IMR-90 (cell line): ENCODE measurements around the gene HELZ. TPM values are rescaled to one million over a fixed set of nuclear protein-coding genes. Genes with fewer than 3 reads are reported as not detected.

Experiments
- ATAC-seq: fragments of 200-7000 bp; cut with Tn5 transposase; 2 replicates; pipeline ENCODE4 v1.9.1; 2020; ENCODE audit warnings: low read depth, mild to moderate bottlenecking, moderate library complexity
- BruUV-seq: library from RNA; stranded (reverse); fragments of 400-500 nt; replicated peaks from 2 replicates; lab custom pipeline; 2021; lab: Mats Ljungman, UMichigan
- CTCF ChIA-PET: fragments of 300-600 bp; formaldehyde crosslinking; extraction: SDS; loops from one replicate; lab custom pipeline; 2021; ENCODE audit warnings: antibody characterized with exemption; lab: Yijun Ruan, JAX
- POLR2A ChIA-PET: fragments of 300-600 bp; sonication (Branson Sonifier 250); formaldehyde crosslinking; loops from one replicate; lab custom pipeline; 2022; ENCODE audit warnings: antibody characterized with exemption; ENCODE audit not compliant: unreplicated experiment; lab: Charles Lee
- DNase-seq: peaks from one replicate; pipeline ENCODE4 v3.0.0; 2013
- H2AFZ ChIP-seq: replicated peaks from 2 replicates; pipeline ENCODE3; 2013; ENCODE audit warnings: low read length, mild to moderate bottlenecking; ENCODE audit not compliant: poor library complexity
- H2AK5ac ChIP-seq: 2 replicates; pipeline ENCODE4 v1.6.1; 2013; ENCODE audit warnings: low read depth, low read length, inconsistent platforms
- H2AK9ac ChIP-seq: replicated peaks from 2 replicates; pipeline ENCODE3; 2013; ENCODE audit warnings: mild to moderate bottlenecking, low read depth, low read length, moderate library complexity; ENCODE audit not compliant: poor library complexity
- H2BK120ac ChIP-seq: 2 replicates; pipeline ENCODE4 v1.6.1; 2013; ENCODE audit warnings: low read depth, low read length, inconsistent platforms
- H2BK15ac ChIP-seq: 3 replicates; pipeline ENCODE4 v1.6.1; 2013; ENCODE audit warnings: low read depth, low read length, inconsistent platforms
- H2BK20ac ChIP-seq: 2 replicates; pipeline ENCODE4 v1.6.1; 2013; ENCODE audit warnings: low read depth, mild to moderate bottlenecking, inconsistent platforms, low read length, moderate library complexity
- H2BK5ac ChIP-seq: 2 replicates; pipeline ENCODE4 v1.6.1; 2013; ENCODE audit warnings: mild to moderate bottlenecking, low read depth, low read length, inconsistent platforms; ENCODE audit not compliant: poor library complexity, severe bottlenecking
- H3K14ac ChIP-seq: replicated peaks from 2 replicates; pipeline ENCODE4 v1.6.1; 2013; ENCODE audit warnings: low read depth, low read length, inconsistent platforms
- H3K18ac ChIP-seq: 2 replicates; pipeline ENCODE4 v1.6.1; 2013; ENCODE audit warnings: low read depth, low read length, control low read depth
- H3K23ac ChIP-seq: 2 replicates; pipeline ENCODE4 v1.6.1; 2013; ENCODE audit warnings: low read depth, low read length, inconsistent platforms
- H3K27ac ChIP-seq: 2 replicates; pipeline ENCODE4 v1.5.1; 2013; ENCODE audit warnings: mild to moderate bottlenecking, control low read depth, low read length; ENCODE audit not compliant: insufficient read depth
- H3K27me3 ChIP-seq: 2 replicates; pipeline ENCODE4 v1.6.1; 2013; ENCODE audit warnings: low read length; ENCODE audit not compliant: control insufficient read depth, insufficient read depth
- H3K36me3 ChIP-seq: 2 replicates; pipeline ENCODE4 v1.6.1; 2013; ENCODE audit warnings: low read length, mixed read lengths; ENCODE audit not compliant: control insufficient read depth, insufficient read depth
- H3K4ac ChIP-seq: 2 replicates; pipeline ENCODE4 v1.6.1; 2013; ENCODE audit warnings: low read depth, low read length, inconsistent platforms
- H3K4me1 ChIP-seq: 2 replicates; pipeline ENCODE4 v1.6.1; 2013; ENCODE audit warnings: low read length, mixed read lengths; ENCODE audit not compliant: control insufficient read depth, insufficient read depth
- H3K4me2 ChIP-seq: 2 replicates; pipeline ENCODE4 v1.6.1; 2013; ENCODE audit warnings: low read depth, mild to moderate bottlenecking, control low read depth, low read length, moderate library complexity
- H3K4me3 ChIP-seq: 2 replicates; pipeline ENCODE4 v1.5.1; 2013; ENCODE audit warnings: low read depth, mild to moderate bottlenecking, control low read depth, low read length, moderate library complexity; ENCODE audit not compliant: insufficient read depth
- H3K56ac ChIP-seq: 2 replicates; pipeline ENCODE4 v1.6.1; 2013; ENCODE audit warnings: low read length, inconsistent platforms; ENCODE audit not compliant: insufficient read depth; ENCODE audit errors: extremely low read depth
- H3K79me1 ChIP-seq, 2 experiments: 2 replicates each; pipeline ENCODE4 v1.6.1; 2013; ENCODE audit warnings: low read length in 2 of 2, inconsistent platforms in 1 of 2, low read depth in 1 of 2
- H3K9ac ChIP-seq: 2 replicates; pipeline ENCODE4 v1.6.1; 2013; ENCODE audit warnings: low read depth, low read length, control low read depth
- H3K9me1 ChIP-seq: 2 replicates; pipeline ENCODE4 v1.6.1; 2013; ENCODE audit warnings: low read length, inconsistent platforms; ENCODE audit not compliant: insufficient read depth
- H3K9me3 ChIP-seq: 2 replicates; pipeline ENCODE4 v1.6.1; 2013; ENCODE audit warnings: low read length; ENCODE audit not compliant: control insufficient read depth, insufficient read depth
- H4K20me1 ChIP-seq: 2 replicates; pipeline ENCODE4 v1.6.1; 2013; ENCODE audit warnings: low read length, inconsistent platforms; ENCODE audit not compliant: insufficient read depth
- H4K5ac ChIP-seq: 2 replicates; pipeline ENCODE4 v1.6.1; 2013; ENCODE audit warnings: mild to moderate bottlenecking, low read depth, low read length, control low read depth
- H4K8ac ChIP-seq, 2 experiments: 2 replicates each; pipeline ENCODE4 v1.6.1; 2013; ENCODE audit warnings: low read depth in 2 of 2, low read length in 2 of 2, control low read depth in 1 of 2, inconsistent platforms in 1 of 2
- H4K91ac ChIP-seq: 2 replicates; pipeline ENCODE4 v1.6.1; 2013; ENCODE audit warnings: low read depth, low read length, inconsistent platforms; ENCODE audit not compliant: insufficient read depth
- BHLHE40 ChIP-seq: fragments of 150-350 bp; IDR thresholded peaks from 2 replicates; pipeline ENCODE4 v1.6.1; 2016; ENCODE audit warnings: mild to moderate bottlenecking, low read depth, low read length
- CEBPB ChIP-seq: IDR thresholded peaks from 2 replicates; pipeline ENCODE4 v1.6.1; 2012; ENCODE audit warnings: low read depth, low read length, improper control_type of control experiment
- CHD1 ChIP-seq: IDR thresholded peaks from 2 replicates; pipeline ENCODE4 v1.6.1; 2012; ENCODE audit warnings: low read depth, low read length, improper control_type of control experiment
- ELK1 ChIP-seq: fragments of 150-350 bp; IDR thresholded peaks from 2 replicates; pipeline ENCODE4 v1.6.1; 2016; ENCODE audit warnings: low read depth, mild to moderate bottlenecking, low read length, moderate library complexity, borderline replicate concordance
- MAFK ChIP-seq: IDR thresholded peaks from 2 replicates; pipeline ENCODE4 v1.6.1; 2012; ENCODE audit warnings: low read depth, low read length, improper control_type of control experiment
- MAZ ChIP-seq: IDR thresholded peaks from 2 replicates; pipeline ENCODE4 v1.6.1; 2012; ENCODE audit warnings: low read depth, mild to moderate bottlenecking, low read length, improper control_type of control experiment, moderate library complexity, borderline replicate concordance
- MXI1 ChIP-seq: IDR thresholded peaks from 2 replicates; pipeline ENCODE4 v1.6.1; 2012; ENCODE audit warnings: low read depth, mild to moderate bottlenecking, low read length, moderate library complexity, borderline replicate concordance
- NFE2L2 ChIP-seq: fragments of 150-350 bp; IDR thresholded peaks from 2 replicates; pipeline ENCODE4 v1.6.1; 2016; ENCODE audit warnings: low read depth, mild to moderate bottlenecking, low read length
- POLR2A ChIP-seq: IDR thresholded peaks from 2 replicates; pipeline ENCODE4 v1.6.1; 2012; ENCODE audit warnings: mild to moderate bottlenecking, low read depth, low read length
- RAD21 ChIP-seq: IDR thresholded peaks from 2 replicates; pipeline ENCODE4 v1.6.1; 2012; ENCODE audit warnings: low read length, improper control_type of control experiment
- RCOR1 ChIP-seq: IDR thresholded peaks from 2 replicates; pipeline ENCODE4 v1.6.1; 2012; ENCODE audit warnings: mild to moderate bottlenecking, low read length, improper control_type of control experiment; ENCODE audit not compliant: insufficient replicate concordance
- WGBS, 2 experiments: methylation state at CpG; one replicate each; pipeline versions ENCODE4 v1.1.5 to v1.1.7; 2013; ENCODE audit warnings: missing lambda C conversion rate in 2 of 2; ENCODE audit not compliant: insufficient read length in 1 of 2; ENCODE audit errors: extremely low coverage in 2 of 2; 5-methylcytosine and 5-hydroxymethylcytosine counted together
- dilution Hi-C: fragments of 300-500 bp; cut with HindIII; formaldehyde crosslinking; loops from one replicate; pipeline ENCODE4 v1.14.3; 2018; ENCODE audit warnings: low sequenced_read_pairs; ENCODE audit not compliant: unreplicated experiment
- in situ Hi-C: fragments of 300-500 bp; cut with MboI; formaldehyde crosslinking; loops from 3 replicates; pipeline ENCODE4 v1.14.3; 2019; ENCODE audit warnings: low sequenced_read_pairs, inconsistent platforms, mixed read lengths
- intact Hi-C: fragments of 100-400 bp; cut with micrococcal nuclease; formaldehyde crosslinking; loops from 2 replicates; pipeline ENCODE4 v1.10.0; 2022
- polyA plus RNA-seq, 3 experiments: library from polyadenylated mRNA; depleted of rRNA; stranded (reverse); fragments of >200 nt; gene quantifications; 2 replicates each; pipeline ENCODE4 v1.2.3, GENCODE V29; 2012; ENCODE audit warnings: low replicate concordance in 1 of 3
- total RNA-seq: library from RNA; depleted of rRNA; stranded (reverse); fragments of >200 nt; gene quantifications from 2 replicates; pipeline ENCODE4 v1.2.3, GENCODE V29; 2012

Gene HELZ
- total and polyA plus RNA-seq, 2 of the 4 experiments (the other 2 are of a cell fraction) = 8.0 to 60.6 TPM

DNA sequence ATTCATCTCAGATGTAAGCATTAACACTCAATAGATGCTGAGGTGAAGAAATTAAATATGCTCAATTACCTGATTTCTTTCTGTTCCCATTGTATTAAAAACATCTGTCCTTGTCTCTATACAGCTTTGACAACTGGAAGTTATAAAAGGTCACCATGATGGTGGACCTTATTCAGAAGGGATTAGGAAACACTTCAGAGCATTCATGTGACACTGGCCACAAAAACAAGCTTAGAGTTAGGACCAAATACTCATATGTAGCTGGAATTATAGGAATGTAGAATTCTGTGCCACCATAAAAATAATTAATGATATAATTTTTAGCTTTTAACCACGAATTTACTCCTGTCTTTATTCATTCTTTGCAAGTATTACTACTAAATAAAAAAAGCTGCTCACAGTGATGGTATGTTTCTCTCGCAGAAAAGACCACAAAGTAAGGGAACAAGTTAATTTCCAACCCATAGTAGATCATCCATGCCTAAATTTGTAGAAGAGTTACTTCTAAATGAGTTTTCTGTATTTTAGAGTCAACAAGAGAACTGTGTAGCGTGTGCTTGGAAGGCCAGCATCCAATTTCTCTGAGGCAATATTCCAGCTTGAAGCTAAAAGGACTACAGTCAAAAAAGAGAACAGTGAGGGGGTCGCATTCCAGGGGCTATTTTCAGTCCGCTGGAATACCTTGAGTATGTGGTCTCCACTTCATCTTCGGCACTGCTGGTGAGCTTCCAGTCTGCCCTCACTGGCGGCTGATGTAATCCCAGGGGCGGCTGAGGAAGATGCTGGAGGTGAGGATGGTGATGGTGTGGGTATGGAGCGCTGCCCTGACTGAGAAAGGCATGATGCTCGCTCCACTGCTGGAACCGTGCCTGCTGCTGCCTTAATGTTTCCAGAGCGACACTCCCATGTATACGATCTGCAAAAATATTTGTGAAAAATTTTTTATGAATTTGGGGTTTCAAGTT, 136.9 kb downstream of the HELZ start:
- Histone ChIP-seq H3K18ac (no peak overlapping the region), H4K91ac (no peak overlapping the region), H2AFZ (no peak overlapping the region), H3K4me2 (no peak overlapping the region), H3K27ac (no peak overlapping the region; the same call in 1 of the 2 replicates), H4K20me1 (no peaks in the 10 kb centered on the region), H2BK120ac (no peak overlapping the region), H2AK9ac (peak overlapping the region; percentile 9), H3K23ac (no peak overlapping the region), H3K4ac (no peak overlapping the region), H3K79me1 (peaks cover 0 to 14% of the 10 kb centered on the region in 2 experiments; a peak in 3 of 4 replicates), H3K27me3 (no peaks in the 10 kb centered on the region), H3K9me1 (peaks cover 8% of the 10 kb centered on the region), H2BK20ac (no peak overlapping the region), H3K56ac (no peak overlapping the region), H3K4me3 (no peak overlapping the region), H3K4me1 (peaks cover 2% of the 10 kb centered on the region; the same call in 1 of the 2 replicates), H3K9ac (no peak overlapping the region), H3K14ac (no peak overlapping the region), H3K36me3 (peaks cover 28% of the 10 kb centered on the region), H2BK5ac (no peak overlapping the region), H2BK15ac (no peak overlapping the region), H2AK5ac (no peak overlapping the region), H3K9me3 (no peaks in the 10 kb centered on the region), H4K8ac (no peak overlapping the region), H4K5ac (no peak overlapping the region)
- in situ Hi-C loops = no loop called here
- DNase-seq (no peak), ATAC-seq (no peak)
- intact Hi-C loops = no loop called here
- dilution Hi-C loops = no loop called here
- no TSS peak for BruUV-seq
- WGBS, 2 experiments = no CpG with 5 or more reads among the region's 13 CpGs
- TF ChIP-seq RCOR1 (no peak), ELK1 (no peak), CHD1 (no peak), MAZ (no peak), MXI1 (no peak), RAD21 (no peak), POLR2A (no peak), CEBPB (no peak), NFE2L2 (no peak), MAFK (no peak), BHLHE40 (no peak)
- ChIA-PET POLR2A (no interaction called here), CTCF (interaction anchor here (0.5 kb wide), 1 partner anchor 247 kb away, joined by 4 read pairs; no protein-coding TSS in a partner anchor)
